HepG2 (cell line): ENCODE data around the gene PPP3R1.

ENCODE experiments used
- BCL6 ChIP-seq: IDR thresholded peaks from 2 replicates; pipeline ENCODE4 v1.6.1; 2016; ENCODE audit warnings: missing genetic modification reagents, missing compliant biosample characterization
- POLR2A ChIP-seq, 2 experiments: IDR thresholded peaks; 2 replicates each; pipeline ENCODE4 v1.6.1; 2011; ENCODE audit warnings: low read depth in 2 of 2, low read length in 2 of 2, mild to moderate bottlenecking in 1 of 2, moderate library complexity in 1 of 2; ENCODE audit not compliant: insufficient read depth in 1 of 2
- RXRB ChIP-seq: IDR thresholded peaks from 2 replicates; pipeline ENCODE4 v1.6.1; 2016; ENCODE audit warnings: borderline replicate concordance, missing genetic modification reagents, missing compliant biosample characterization
- SP1 ChIP-seq, 2 experiments: fragments of 450-650 bp in 1 of 2; sonication (generic) in 1 of 2; formaldehyde crosslinking in 1 of 2; IDR thresholded peaks; 2 replicates each; pipeline versions ENCODE4 v1.4.0 to v1.6.1; 2016 to 2020; ENCODE audit warnings: missing genetic modification reagents in 1 of 2
- YY1 ChIP-seq: IDR thresholded peaks from 2 replicates; pipeline ENCODE4 v1.6.1; 2011; ENCODE audit warnings: low read length, low read depth, moderate library complexity, mild to moderate bottlenecking; ENCODE audit not compliant: insufficient read depth, insufficient replicate concordance
- ZMYM4 ChIP-seq: sonication (generic); formaldehyde crosslinking; IDR thresholded peaks from 2 replicates; pipeline ENCODE4 v1.8.1; 2023; ENCODE audit warnings: mild to moderate bottlenecking, missing genetic modification reagents
- ZNF556 ChIP-seq: sonication (generic); formaldehyde crosslinking; IDR thresholded peaks from 2 replicates; pipeline ENCODE4 v1.4.0; 2020; ENCODE audit warnings: mild to moderate bottlenecking, missing genetic modification reagents, borderline replicate concordance
- ZNF781 ChIP-seq: sonication (generic); formaldehyde crosslinking; IDR thresholded peaks from 2 replicates; pipeline ENCODE4 v1.5.1; 2020; ENCODE audit warnings: borderline replicate concordance, mild to moderate bottlenecking, missing genetic modification reagents; ENCODE audit errors: not compliant biosample characterization
- TF ChIP-seq, protein P1 (sequence below): IDR thresholded peaks from 2 replicates; pipeline ENCODE4 v1.6.1; 2012; ENCODE audit warnings: inconsistent platforms
- TF ChIP-seq, protein P2 (sequence below): fragments of 450-650 bp; IDR thresholded peaks from 2 replicates; pipeline ENCODE4 v1.6.1; 2017; ENCODE audit warnings: mild to moderate bottlenecking

DNA sequence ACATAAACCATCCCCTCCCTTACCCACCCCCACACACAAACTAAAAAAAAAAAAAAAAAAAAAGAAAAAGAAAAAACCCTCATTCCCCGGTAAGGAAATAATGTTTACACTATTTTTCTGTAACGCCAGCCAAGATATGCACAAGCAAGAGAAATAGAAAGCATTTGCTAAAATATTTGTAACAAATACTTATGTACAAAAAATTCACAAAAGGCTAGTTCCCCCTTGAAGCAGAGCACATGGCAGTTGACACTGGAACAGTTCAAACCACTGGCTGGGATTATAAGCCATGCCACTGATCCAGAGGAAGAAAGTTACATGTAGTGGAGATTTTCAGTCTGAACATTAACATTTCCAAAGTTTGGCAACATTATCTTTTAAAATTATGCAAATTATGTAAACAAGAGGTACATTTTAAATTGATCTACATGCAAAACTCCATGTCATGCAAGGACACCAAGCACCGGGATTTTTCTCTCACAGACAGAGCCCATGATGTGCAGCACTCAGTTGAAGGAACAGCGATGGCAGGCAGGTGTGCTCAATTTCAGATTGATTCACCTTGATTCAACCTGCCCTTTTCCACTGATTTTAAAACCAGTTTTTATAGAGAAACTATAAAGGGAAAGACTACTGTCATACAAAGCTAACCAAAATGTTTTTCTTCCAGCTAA lies 73.2 kb downstream of the PPP3R1 start:
- TF ChIP-seq, protein P1, sequence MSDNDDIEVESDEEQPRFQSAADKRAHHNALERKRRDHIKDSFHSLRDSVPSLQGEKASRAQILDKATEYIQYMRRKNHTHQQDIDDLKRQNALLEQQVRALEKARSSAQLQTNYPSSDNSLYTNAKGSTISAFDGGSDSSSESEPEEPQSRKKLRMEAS = no peak
- TF ChIP-seq ZMYM4 (CRISPR knock-in tag) (no peak), ZNF781 (CRISPR knock-in tag) (no peak), SP1 (IDR thresholded peaks at IDR 0.05) (no peak), SP1 (CRISPR knock-in tag; IDR thresholded peaks at IDR 0.05) (no peak), ZNF556 (CRISPR knock-in tag) (no peak), YY1 (no peak), RXRB (CRISPR knock-in tag) (no peak), POLR2A (IDR thresholded peaks at IDR 0.05; ENCODE audit: insufficient read depth in 1 of 2, low read depth in 2 of 2, low read length in 2 of 2) (no peak), BCL6 (no peak)
- TF ChIP-seq, protein P2, sequence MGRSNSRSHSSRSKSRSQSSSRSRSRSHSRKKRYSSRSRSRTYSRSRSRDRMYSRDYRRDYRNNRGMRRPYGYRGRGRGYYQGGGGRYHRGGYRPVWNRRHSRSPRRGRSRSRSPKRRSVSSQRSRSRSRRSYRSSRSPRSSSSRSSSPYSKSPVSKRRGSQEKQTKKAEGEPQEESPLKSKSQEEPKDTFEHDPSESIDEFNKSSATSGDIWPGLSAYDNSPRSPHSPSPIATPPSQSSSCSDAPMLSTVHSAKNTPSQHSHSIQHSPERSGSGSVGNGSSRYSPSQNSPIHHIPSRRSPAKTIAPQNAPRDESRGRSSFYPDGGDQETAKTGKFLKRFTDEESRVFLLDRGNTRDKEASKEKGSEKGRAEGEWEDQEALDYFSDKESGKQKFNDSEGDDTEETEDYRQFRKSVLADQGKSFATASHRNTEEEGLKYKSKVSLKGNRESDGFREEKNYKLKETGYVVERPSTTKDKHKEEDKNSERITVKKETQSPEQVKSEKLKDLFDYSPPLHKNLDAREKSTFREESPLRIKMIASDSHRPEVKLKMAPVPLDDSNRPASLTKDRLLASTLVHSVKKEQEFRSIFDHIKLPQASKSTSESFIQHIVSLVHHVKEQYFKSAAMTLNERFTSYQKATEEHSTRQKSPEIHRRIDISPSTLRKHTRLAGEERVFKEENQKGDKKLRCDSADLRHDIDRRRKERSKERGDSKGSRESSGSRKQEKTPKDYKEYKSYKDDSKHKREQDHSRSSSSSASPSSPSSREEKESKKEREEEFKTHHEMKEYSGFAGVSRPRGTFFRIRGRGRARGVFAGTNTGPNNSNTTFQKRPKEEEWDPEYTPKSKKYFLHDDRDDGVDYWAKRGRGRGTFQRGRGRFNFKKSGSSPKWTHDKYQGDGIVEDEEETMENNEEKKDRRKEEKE = no peak
